Hematopoietic multipotent progenitor cell treated with erythropoietin and hydrocortisone succinate and interleukin-3 and kit ligand, for 17 days (in vitro differentiated cells): ENCODE results near the gene TECTA.
"Not testable (repeated sequence)": the region's sequence is repeated elsewhere in the genome, so short reads cannot be mapped to it uniquely, and the experiment has no call there.

Source experiments
- DNase-seq: peaks from one replicate; pipeline ENCODE4 v3.0.0-alpha.2; 2015; ENCODE audit warnings: low spot score

The TECTA gene

DNA sequence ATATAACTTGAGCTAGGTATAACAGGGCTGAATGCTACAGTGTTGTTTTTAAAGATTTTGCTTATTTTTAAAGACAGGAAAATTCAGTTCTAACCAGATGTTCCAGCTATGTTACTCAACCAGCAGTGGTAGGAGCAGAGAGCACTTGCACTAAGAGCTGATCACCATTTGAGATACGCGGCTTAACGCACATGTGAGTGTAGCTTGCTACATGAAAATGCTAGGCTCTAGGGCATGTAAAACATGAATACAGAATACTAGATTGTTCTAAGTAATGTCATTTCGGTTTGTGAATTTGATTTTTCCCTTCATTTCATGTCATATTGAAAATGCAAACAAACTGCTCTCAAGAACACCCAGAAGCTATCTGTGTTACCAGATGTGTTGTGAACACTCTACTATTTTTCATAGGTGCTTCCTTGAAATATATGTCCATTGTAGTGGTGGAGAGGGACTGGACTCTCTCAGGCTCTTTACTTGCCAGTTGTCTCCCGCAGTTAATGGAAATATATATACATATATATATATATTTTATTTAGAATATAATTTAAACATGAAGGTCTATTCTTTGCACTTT is 10.8 kb upstream of the TECTA start:
- no peak for DNase-seq

DNA sequence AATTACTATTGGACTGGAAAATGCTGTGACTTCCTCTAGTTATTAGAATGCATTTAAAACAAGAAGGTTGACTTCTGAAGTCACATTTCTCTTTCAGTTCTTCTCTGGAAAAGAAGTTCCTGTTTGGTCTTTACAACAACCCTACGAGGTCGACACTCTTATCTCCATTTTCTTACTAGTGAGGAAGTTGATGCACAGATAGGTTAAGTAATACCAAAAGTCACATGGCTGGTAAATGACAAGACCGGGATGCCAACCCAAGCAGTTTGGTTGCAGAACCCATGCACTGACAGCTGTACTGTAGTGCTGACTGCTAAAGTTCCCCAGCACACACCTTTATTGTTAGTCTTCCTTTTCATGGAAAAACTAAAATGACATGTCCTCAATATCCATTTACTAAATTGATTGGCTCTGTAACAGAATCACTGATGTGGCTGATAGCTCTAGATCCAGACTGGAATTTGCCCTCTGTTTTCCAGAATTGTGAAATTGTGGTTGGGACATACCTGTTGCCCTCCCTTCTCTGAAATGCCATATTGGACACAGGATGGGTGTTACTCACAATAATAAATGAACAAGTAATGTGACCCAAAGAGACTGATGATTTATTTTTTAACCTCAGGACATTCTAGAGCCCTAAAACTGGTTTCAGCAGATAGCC is 9.4 kb upstream of the TECTA start:
- no peak for DNase-seq

DNA sequence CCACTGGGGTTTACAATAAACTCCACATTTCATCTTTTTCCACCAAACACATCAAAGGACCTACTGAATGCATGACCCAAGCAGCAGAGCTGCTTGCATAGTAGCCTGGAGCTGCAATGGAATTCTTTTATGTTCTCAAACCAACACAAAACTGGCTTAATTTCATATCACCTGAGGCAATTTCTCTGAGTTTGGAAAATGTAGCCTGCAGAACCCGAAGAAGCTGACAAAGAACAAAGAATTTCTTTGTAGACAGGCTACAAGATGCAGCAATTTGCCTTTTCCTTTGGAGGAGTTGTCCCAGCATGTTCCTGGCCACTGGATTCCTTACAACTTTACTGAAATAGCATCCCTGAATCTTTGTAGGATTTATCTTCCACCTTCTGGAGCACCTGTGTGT is 5.5 kb upstream of the TECTA start:
- no peak for DNase-seq

GRCh38 chr11:121099364-121099763 is 1.7 kb upstream of the TECTA start:
- no peak for DNase-seq

DNA sequence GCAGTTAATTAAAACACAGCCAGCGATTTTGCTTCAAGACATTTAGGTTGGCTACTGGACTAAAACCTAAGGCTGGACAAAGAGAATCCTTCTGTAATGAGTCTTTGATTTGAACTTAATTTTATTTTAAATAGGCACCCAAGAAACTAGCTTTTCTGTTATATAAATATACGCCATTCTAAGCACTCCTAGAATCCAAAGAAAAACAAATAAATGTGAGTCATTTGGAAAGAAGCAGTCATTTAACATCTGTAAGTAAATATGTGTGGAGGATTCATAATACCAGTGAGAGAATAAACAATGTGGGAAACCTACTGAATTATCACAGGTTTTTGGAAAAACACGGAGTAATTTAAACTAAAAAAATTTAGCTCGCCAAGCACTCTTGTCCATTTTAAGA is 1.2 kb upstream of the TECTA start:
- no peak for DNase-seq

- no peak for DNase-seq
Measured at GRCh38 chr11:121104312-121104762, 3.3 kb downstream of the TECTA start.

- DNase-seq = no peak
Measured at GRCh38 chr11:121105063-121105480, 4.0 kb downstream of the TECTA start.

GRCh38 chr11:121105481-121106195 is 4.6 kb downstream of the TECTA start:
- DNase-seq = no peak

- DNase-seq = no peak
Measured at GRCh38 chr11:121106812-121107211, 5.8 kb downstream of the TECTA start.

DNA sequence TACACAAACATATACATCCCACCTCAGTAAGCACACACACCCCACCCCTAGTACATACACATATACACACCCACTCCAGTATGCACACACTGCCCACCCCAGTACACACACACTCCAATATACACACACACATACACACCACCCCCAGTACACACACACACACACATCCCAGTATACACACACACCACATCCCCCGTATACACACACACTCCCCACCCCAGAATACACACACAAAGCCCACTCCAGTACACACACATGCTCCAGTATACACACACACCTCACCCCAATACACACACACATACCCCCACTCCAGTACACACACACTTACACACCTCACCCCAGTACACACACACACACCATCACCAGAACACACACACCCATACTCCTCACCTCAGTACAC is 7.4 kb downstream of the TECTA start:
- DNase-seq = no peak

DNA sequence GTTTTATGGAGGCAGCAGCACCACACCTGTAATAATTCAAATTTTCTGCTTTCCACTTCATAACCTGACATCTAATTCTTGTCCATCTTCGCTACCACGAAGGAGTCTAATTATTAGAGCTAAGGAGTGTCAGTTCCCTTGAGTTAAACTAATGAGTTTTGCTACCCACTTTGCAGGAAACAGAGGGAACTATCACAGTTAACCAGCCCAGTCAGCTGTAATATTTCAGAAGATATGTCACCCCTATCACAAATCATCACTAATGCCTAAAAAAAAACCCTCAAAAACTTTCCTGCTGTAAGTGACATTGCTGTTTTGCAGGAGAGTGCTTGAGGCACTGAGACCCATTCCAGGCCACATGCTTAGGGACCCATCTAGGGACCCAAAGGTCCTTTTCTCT is 8.4 kb downstream of the TECTA start:
- DNase-seq = no peak

DNA sequence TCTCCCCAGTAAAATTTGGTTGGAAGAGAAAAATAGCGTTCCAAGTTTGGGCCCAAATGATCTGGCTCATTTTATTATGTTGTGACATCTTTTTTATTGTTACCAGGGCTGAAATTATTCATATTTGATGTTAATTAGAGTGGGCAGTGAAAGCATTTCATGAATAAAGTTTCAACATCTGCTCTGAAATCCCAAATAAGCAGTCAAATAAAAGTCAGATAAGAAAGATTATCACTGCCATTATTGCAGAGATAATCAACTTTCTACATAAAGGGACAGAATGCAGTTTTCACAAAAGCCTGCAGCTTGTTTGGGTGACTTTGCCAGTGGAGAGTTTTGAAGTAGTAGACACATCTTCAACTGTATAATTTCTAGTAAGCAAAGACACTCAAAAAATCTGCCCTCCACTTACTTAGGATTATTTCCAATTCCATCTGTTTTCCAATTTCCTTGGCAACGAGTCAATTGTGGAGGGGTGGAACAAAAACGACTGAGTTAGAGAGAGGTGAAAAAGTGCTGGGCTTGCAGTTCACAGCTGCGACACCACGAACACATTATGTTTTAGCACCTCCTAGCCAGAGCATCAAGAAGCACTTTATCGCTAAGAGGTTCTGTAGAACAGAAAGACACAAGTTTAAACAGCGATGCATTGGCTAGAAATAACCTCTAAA is 9.0 kb downstream of the TECTA start:
- no peak for DNase-seq

DNA sequence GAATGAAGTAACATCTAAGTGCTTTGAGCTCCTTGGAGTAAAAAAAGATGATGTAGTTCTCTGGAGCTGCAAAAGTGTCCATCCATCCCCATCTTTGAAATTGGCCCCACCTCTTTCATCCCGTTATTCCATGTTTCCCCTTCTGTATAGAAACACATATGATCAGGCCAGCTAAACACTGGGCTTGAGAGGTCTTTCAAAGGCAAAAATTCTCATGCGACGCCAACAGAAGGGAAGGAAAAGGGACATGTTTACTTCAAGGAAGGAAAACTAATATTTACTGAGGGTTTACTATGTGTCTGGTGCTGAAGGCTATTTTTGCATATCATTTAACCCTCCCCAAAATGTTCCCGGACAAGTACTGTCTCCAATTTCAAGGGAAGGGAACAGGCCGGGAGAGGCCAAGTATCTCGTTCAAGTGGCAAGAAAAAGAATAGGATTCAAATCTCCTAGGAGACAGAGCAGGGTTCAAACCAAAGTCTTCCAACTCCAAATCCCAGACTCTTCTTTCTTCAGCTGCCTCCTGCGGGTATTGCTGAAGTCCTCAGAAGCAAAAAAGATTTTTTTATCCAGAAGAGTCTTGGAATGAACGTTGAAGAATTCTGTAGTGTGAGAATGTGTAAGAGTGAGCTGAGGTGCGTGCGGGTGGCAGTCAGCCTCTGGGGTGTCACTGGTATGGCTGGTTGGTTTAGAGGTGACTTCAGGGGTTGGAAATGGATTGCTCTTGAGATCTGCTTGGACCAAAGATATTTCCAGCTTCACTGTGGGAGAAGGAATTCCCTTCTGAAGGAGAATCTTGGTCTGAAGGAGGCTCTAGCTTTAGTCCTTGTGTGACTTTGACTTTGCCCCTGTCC is 10.1 kb downstream of the TECTA start:
- DNase-seq = no peak

GRCh38 chr11:121112498-121113455 is 11.7 kb downstream of the TECTA start:
- peak; percentile 76 for DNase-seq

DNA sequence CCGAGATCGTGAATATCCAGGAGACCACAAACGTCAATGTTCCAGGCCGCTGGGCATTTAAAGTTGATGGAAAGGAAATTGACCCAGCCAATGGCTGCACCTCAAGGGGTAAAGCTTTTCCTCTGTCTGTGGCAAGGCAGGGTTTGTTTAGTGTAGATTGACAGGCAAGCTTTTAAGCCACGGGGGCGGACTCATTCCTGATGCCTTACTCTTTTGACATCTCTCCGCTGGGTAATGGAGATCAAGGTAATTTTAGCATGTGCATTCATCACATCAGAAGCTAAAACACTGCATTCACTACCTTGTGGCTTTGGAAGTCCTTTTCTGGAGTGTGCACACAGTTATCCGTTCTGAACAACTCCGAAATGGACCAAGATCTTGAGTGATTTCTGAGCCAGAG is 12.6 kb downstream of the TECTA start:
- DNase-seq = no peak

GRCh38 chr11:121115024-121115423 is 14.0 kb downstream of the TECTA start:
- not testable (repeated sequence) for DNase-seq

DNA sequence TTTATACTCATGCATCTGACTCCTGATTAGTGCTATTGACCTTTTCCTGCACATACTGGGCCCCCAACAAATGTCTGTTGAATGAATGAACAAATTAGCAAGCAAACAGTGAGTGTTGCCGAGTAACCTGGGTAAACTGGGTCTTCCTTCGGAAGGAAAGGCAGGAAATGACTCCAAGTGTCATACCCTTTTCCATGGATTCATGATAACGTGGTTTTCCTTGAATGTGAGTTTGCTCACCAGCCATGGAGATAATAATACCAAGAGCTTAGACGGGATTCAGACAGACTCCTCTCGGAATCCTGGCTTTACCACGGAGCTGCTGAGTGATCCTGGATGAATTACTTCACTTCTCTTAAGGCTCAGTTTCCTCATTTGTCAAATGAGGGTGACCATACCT is 16.7 kb downstream of the TECTA start:
- no peak for DNase-seq

- no peak for DNase-seq
Measured at GRCh38 chr11:121119440-121119839, 18.4 kb downstream of the TECTA start.

DNA sequence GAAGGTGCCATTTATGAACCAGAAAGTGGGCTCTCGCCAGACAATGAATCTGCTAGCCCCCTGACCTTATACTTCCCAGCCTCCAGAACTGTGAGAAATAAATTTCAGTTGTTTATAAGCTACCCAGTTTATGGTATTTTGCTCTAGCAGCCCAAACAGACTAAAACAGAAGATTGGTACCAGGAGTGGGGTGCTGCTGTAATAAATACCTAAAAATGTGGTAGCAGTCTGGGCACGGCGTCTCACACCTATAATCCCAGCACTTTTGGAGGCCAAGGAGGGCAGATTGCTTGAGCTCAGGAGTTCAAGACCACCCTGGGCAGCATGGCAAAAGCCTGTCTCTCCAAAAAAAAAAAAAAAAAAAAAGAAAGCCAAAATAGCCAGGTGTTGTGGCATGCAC is 21.3 kb downstream of the TECTA start:
- no peak for DNase-seq

GRCh38 chr11:121123496-121124069 is 22.5 kb downstream of the TECTA start:
- no peak for DNase-seq
